MM.1S (cell line): ENCODE measurements around the gene HEPN1.

Experiments
- DNase-seq: peaks from one replicate; pipeline ENCODE4 v3.0.0-alpha.2; 2015
- H2AFZ ChIP-seq: fragments of 300-600 bp; sonication (generic); 2 replicates; pipeline ENCODE4 v1.6.0; 2016; ENCODE audit warnings: antibody characterized with exemption, low read length
- H3F3A ChIP-seq: fragments of 300-600 bp; sonication (generic); 2 replicates; pipeline ENCODE4 v1.6.1; 2016; ENCODE audit warnings: mild to moderate bottlenecking, antibody characterized with exemption, low read length, moderate library complexity, mixed read lengths; ENCODE audit not compliant: insufficient read depth
- H3K27ac ChIP-seq: fragments of 300-600 bp; sonication (generic); 2 replicates; pipeline ENCODE4 v1.5.1; 2016; ENCODE audit warnings: mild to moderate bottlenecking, low read length
- H3K27me3 ChIP-seq: fragments of 300-600 bp; sonication (generic); replicated peaks from 2 replicates; pipeline ENCODE4 v1.6.0; 2016; ENCODE audit warnings: low read length; ENCODE audit not compliant: insufficient read depth
- H3K36me3 ChIP-seq: fragments of 300-600 bp; sonication (generic); replicated peaks from 2 replicates; pipeline ENCODE4 v1.6.1; 2016; ENCODE audit warnings: mild to moderate bottlenecking, low read length, mixed read lengths; ENCODE audit not compliant: insufficient read depth
- H3K4me1 ChIP-seq: fragments of 300-600 bp; sonication (generic); 2 replicates; pipeline ENCODE4 v1.6.1; 2016; ENCODE audit warnings: low read length, mixed read lengths
- H3K4me2 ChIP-seq: fragments of 300-600 bp; sonication (generic); 2 replicates; pipeline ENCODE4 v1.6.0; 2016; ENCODE audit warnings: low read depth, low read length
- H3K4me3 ChIP-seq: fragments of 300-600 bp; sonication (generic); 2 replicates; pipeline ENCODE4 v1.5.1; 2016; ENCODE audit warnings: low read length, mixed read lengths
- H3K79me2 ChIP-seq: fragments of 300-600 bp; sonication (generic); 2 replicates; pipeline ENCODE4 v1.6.1; 2016; ENCODE audit warnings: mixed run types, low read length, mixed read lengths
- H3K9ac ChIP-seq: fragments of 300-600 bp; sonication (generic); 2 replicates; pipeline ENCODE4 v1.6.1; 2016; ENCODE audit warnings: low read length, mixed read lengths
- H3K9me2 ChIP-seq: fragments of 300-600 bp; sonication (generic); replicated peaks from 2 replicates; pipeline ENCODE4 v1.6.1; 2016; ENCODE audit warnings: mild to moderate bottlenecking, low read length, mixed read lengths; ENCODE audit not compliant: insufficient read depth
- H3K9me3 ChIP-seq: fragments of 300-600 bp; sonication (generic); replicated peaks from 2 replicates; pipeline ENCODE4 v1.6.1; 2016; ENCODE audit warnings: mild to moderate bottlenecking, low read length, mixed read lengths; ENCODE audit not compliant: insufficient read depth
- H4K20me1 ChIP-seq: fragments of 300-600 bp; sonication (generic); 2 replicates; pipeline ENCODE4 v1.6.1; 2016; ENCODE audit warnings: mild to moderate bottlenecking, low read length, moderate library complexity, mixed read lengths; ENCODE audit not compliant: insufficient read depth
- CTCF ChIP-seq: fragments of 300-600 bp; sonication (generic); IDR thresholded peaks from 2 replicates; pipeline ENCODE4 v1.5.1; 2016; ENCODE audit warnings: antibody characterized with exemption, low read length, mixed read lengths
- EZH2 ChIP-seq: fragments of 300-600 bp; sonication (generic); optimal IDR thresholded peaks from 2 replicates; pipeline ENCODE3; 2017; ENCODE audit warnings: low read depth, mild to moderate bottlenecking, antibody characterized with exemption, low read length, mixed read lengths
- EZH2phosphoT487 ChIP-seq: fragments of 300-600 bp; sonication (generic); IDR thresholded peaks from 2 replicates; pipeline ENCODE4 v1.6.1; 2018; ENCODE audit warnings: antibody characterized with exemption, low read length

HEPN1 gene

GRCh38 chr11:124937336-124937935 lies 18.4 kb downstream of the HEPN1 start:
- Histone ChIP-seq H3K27ac (no peak overlapping the region), H3K9ac (no peak overlapping the region), H3K4me2 (no peak overlapping the region), H3K4me3 (no peak overlapping the region), H3F3A (no peaks in the 10 kb centered on the region), H3K4me1 (no peaks in the 10 kb centered on the region), H3K9me3 (no peaks in the 10 kb centered on the region), H3K27me3 (0 out of 2 replicates have a peak, but pooled peaks cover 4% of the 10 kb centered on the region), H3K79me2 (no peaks in the 10 kb centered on the region), H3K36me3 (no peaks in the 10 kb centered on the region), H2AFZ (no peak overlapping the region), H4K20me1 (no peaks in the 10 kb centered on the region), H3K9me2 (no peaks in the 10 kb centered on the region)
- DNase-seq, result no peak
- TF ChIP-seq CTCF, result no peak
- no peak for TF ChIP-seq EZH2phosphoT487
- TF ChIP-seq EZH2, result no peak

GRCh38 chr11:124938206-124938765 lies 19.2 kb downstream of the HEPN1 start:
- Histone ChIP-seq H3K4me3 (no peak overlapping the region), H3K9ac (no peak overlapping the region), H3F3A (no peaks in the 10 kb centered on the region), H3K36me3 (no peaks in the 10 kb centered on the region), H3K9me3 (no peaks in the 10 kb centered on the region), H4K20me1 (no peaks in the 10 kb centered on the region), H3K27ac (no peak overlapping the region), H3K9me2 (no peaks in the 10 kb centered on the region), H3K79me2 (no peaks in the 10 kb centered on the region), H3K4me2 (no peak overlapping the region), H2AFZ (no peak overlapping the region), H3K27me3 (0 out of 2 replicates have a peak, but pooled peaks cover 4% of the 10 kb centered on the region), H3K4me1 (no peaks in the 10 kb centered on the region)
- DNase-seq, result no peak
- TF ChIP-seq CTCF (no peak), EZH2phosphoT487 (no peak)

GRCh38 chr11:124938970-124939369 lies 19.9 kb downstream of the HEPN1 start:
- no peak overlapping the region for H3K4me3 ChIP-seq
- no peaks in the 10 kb centered on the region for H4K20me1 ChIP-seq
- DNase-seq, result no peak
- no peak for TF ChIP-seq EZH2phosphoT487
- no peak for TF ChIP-seq EZH2
- TF ChIP-seq CTCF, result no peak
- no peaks in the 10 kb centered on the region for H3K4me1 ChIP-seq
- no peaks in the 10 kb centered on the region for H3K9me3 ChIP-seq
- no peak overlapping the region for H3K9ac ChIP-seq
- no peaks in the 10 kb centered on the region for H3K79me2 ChIP-seq
- H3K36me3 ChIP-seq, result no peaks in the 10 kb centered on the region
- H3F3A ChIP-seq, result no peaks in the 10 kb centered on the region
- H2AFZ ChIP-seq, result no peak overlapping the region
- no peak overlapping the region for H3K27ac ChIP-seq
- H3K4me2 ChIP-seq, result no peak overlapping the region
- no peaks in the 10 kb centered on the region for H3K9me2 ChIP-seq
- 0 out of 2 replicates have a peak, but pooled peaks cover 4% of the 10 kb centered on the region for H3K27me3 ChIP-seq
